Left renal pelvis (tissue), 4 donors: ENCODE measurements around the gene RAMAC. TPM values are rescaled to one million over a fixed set of nuclear protein-coding genes. Genes with fewer than 3 reads are reported as not detected.
"Not testable (repeated sequence)": the region's sequence is repeated elsewhere in the genome, so short reads cannot be mapped to it uniquely, and the experiment has no call there.

Experiments used
- DNase-seq, 4 donors: peaks; one replicate each; pipeline ENCODE4 v3.0.0-alpha.2; 2013; ENCODE audit warnings: low read depth in 4 of 4, low spot score in 3 of 4
- polyA plus RNA-seq, 4 donors: library from polyadenylated mRNA; unstranded; fragments of 120-200 nt; gene quantifications; one replicate each; pipeline ENCODE4 v1.2.1, GENCODE V29; 2013; ENCODE audit not compliant: insufficient read length in 4 of 4

RAMAC gene
- polyA plus RNA-seq, result 10 to 100 TPM; 30.9 to 47.4 (median 41.7) TPM

DNA sequence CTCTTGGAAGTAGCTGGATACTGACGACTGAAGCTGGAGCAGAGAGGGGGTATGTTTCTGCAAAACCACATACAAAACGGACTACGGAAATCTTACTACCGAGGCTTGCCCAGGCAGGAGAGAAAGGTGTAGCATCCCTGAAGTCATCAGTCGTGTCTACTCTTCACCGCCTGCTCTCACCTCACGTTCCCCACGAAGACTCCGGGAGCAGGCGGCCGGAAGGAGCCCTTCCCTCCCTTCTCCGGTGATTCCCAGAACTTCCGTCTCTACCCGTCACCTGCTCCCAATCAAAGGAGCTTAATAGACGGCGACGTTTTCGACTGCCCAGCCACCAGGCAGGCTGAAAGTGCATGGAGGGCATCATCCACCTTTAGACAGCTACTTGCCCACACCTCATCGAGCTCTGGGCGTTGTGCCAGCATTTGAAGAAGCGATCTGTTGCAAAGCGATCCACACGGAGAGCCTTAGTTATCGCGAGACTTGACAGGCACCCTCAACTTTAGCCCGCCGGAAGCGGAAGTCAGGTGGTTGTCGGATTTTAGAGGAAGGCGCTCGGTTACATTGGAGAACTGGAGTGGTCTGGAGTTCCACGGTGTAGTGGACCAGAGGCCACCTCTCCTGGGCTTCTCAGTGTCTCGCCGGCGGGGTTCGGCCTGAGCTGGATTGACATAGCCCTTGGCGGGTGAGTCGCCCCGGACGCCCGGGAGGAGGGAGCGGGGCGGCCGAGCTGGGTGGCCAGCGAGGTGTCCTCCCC lies at the start of gene RAMAC:
RAMAC (plus strand) TSS at position 523 of the 754 bp plus-strand sequence. CDS start 2,809 bp downstream, outside the sequence.
- DNase-seq, result peak; percentile 90 to 96 (median 95)

DNA sequence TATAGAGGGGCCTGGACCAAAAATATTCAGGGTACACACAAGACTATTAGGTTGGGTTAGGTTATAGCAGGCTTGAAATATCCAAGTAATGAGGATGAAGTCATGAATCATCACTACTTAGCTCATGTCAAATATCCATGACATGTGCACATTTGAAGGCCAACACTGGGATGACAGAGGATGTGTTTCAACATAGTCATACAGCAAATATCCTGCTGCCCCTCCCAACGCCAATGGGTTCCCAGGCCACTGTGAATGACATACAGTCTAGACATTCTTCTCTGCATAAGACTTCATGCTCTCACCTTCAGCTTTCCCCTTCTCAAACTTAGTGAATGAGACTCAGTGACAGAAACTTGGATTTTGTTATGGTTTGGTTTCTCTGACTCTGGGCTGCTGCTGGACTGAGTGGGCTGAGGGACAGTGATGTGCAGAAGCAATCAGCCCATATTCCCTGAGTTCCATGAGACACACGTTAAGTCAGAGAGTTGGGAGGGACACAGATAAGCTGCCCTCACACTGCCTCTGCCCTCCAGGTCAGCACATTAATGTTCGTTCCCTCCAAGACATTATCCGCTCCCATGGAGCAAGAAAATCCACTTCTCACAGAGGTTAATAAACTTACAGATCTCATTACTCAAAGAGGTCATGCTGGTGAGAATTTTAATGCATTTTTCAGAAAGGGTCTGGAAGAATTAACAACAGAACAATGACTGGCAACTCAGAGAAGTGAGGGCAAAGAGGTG lies 48.9 kb upstream of the RAMAC start:
- DNase-seq, result no peak

DNA sequence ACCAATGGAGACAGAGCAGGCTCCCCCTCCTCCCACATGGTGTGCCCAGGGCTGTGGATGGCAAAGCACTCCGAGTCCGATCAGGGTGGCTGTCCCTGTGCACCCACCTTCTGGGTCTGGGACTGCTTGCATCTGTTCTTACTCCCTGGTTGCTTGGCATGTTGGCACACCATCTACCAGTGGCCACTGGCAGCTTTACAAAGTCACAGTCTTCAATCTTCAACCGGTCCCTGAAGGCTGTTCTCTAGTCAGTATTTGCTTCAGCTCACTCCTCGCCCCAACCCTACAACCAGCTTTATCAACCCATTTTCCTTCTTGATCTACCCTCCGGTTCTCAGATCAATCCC lies 48.3 kb upstream of the RAMAC start:
- no peak for DNase-seq

DNA sequence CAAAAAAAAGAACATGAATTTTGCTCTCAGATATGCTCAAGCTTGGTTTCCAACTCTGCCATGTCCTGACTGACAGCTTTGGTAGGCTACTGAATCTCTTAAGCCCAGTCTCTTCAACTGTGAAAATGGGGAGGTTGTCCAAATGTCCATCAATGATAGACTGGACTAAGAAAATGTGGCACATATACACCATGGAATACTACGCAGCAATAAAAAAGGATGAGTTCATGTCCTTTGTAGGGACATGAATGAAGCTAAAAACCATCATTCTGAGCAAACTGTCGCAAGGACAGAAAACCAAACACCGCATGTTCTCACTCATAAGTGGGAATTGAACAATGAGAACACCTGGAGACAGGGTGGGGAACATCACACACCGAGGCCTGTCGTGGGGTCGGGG lies 46.3 kb upstream of the RAMAC start:
- not testable (repeated sequence) for DNase-seq

DNA sequence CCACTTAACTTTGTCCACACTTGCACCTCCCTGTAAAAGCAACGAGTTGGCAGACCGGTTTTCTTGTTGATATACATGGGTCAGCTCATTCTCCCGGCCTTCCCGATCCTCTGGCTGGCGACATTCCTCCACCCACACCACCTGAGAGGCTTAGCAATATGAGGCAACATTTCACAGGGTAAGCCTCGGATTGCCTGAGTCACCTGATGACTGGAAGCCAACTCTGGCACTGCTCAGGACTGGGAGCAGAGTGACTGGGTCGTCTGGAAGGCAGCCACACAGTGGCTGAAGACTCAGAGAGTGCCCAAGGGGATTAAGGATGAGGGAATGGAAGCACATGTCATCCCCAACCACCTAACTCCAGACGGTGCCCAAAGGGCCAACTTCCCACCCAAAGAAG lies 43.3 kb upstream of the RAMAC start:
- DNase-seq, result no peak

DNA sequence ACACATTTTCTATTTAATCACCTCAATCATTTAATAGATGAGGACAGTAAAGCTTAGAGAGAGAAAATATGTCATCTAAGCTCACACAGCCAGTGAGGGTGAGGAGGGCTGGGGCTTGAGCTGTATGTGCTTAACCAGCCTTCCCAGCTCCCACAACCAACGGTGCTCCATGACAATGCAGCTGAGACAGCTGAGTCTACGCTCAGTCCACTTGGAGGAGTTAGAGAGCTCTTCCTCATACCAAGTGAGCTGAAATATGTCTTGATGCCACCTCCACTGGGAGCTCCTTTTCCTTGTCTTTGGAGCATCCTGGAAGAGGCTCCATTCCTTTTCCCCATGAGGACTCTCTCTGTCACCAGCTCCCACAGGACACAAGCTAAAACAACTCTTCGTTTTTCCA lies 42.8 kb upstream of the RAMAC start:
- no peak for DNase-seq

DNA sequence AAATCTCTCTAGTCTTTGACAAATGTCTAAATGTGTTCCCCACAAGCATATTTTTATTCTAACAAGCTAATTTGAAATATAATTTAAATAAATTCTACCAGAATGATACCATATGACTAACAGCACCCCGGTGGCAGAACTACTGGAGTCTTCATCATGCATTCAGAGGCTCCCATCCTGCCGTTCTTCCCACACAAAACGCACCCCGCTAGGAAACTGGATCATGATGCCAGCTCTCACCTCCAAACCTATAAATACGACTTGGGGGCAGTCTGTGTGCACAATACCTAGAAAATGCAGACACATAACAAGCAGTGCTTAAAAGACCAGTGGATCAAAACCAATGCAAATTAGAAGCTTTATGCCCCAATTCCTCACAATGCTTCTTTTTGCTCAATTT lies 42.0 kb upstream of the RAMAC start:
- DNase-seq, result no peak

DNA sequence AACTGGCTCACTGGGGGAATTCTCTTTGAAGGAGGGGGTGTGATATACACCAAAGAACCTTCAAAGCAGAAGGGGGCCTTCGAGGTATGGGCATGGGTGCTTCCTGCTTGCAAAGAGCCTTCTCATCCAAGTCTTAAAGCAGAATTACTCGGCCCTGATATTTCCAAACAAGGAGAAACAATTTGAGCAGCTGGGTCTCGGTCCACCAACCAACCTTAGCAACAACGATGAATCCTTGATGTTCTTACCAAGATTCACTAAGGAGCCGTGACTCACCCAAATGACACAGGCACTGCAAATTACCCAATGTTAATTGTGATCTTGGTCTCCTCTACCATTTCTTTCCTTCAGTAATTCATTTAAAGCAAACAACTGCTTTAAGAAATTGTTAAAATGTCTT lies 41.2 kb upstream of the RAMAC start:
- DNase-seq, result no peak

DNA sequence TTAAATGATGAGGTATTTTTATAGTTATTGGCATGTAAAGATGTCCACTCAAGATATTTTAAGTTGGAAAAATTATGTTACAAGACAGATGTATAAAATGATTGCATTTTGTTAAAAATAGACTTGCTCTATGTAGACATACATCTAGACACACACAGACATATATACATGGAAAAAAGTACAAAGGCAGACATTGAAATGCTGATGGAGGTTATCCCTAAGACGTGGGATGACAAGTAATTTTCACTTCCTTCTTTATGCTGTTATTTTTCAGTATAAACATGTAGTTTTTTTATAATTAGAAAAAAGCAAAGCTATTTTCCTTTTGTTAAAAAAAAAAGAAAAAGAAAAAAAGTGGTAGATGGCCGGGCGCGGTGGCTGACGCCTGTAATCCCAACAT lies 40.7 kb upstream of the RAMAC start:
- DNase-seq, result no peak

DNA sequence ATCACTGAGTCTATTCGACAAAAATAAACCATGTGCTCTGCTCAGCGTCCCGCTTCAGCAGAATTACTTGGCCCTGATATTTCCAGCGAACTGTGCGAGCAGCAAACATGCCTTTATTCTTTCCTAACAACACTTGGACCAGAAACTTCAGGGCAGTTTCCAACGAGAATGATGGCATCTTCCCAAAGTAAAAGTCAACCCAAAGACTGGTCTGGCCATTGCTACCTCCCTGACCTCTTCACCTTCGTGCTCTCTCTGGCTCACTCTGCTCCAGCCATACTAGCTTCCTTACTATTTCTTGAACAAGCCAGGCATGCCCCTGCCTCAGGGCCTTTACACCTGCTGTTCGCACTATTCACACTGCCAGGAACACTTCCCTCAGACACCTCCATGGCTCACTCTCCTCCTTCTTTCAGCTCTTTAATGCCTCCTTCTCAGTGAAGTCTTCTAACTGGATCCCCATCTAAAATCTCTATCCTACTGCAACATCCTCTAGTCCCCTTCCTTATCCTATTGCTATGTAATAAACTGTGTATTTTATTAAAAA lies 39.8 kb upstream of the RAMAC start:
- no peak for DNase-seq

DNA sequence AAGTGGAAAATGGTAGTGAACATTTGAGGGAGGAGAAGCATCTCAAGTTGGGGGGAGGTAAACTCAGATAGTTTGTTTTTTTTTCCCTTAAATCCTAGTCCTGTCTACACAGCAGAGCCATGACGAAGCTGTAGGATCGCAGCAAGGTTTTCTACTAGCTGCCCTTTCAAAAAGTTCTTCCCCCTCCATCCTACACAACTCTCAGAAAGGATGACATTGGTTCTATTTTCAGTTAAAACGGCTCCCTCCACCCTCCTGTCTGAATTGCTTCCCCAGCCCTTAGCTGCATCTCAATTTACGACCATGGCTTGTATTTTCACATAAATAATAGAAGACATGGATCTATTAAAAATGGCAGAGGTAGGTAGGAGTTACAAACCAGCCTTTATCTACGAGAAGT lies 35.7 kb upstream of the RAMAC start:
- DNase-seq, result no peak

DNA sequence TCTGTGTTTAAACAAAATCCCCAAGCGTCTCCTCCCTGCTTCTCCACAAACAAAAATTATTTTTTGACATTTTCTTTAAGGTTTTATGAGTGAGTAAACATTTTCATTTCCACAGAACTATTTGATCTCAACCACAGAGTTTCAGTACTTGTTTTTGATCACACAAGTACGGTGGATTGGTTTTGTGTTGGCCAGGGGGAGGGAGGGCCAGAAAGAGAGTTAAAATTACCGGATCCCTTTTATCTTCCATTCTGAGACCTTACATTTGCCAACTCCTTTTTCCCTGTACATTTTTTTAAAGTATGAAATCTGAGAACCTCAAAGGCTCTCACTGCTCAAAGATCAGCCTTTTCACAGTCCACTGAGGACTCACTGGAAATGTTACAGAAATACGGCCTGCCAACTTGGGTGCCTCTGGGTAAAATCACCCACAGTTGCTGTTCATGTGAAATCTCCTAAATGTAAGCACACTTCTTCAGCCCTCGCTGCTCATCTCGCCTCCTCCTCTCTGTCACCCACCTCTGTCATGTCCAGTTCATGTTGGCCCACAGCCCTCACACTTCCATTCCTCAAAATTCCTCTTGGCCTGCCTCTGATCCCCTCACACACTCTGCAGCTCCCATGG lies 35.2 kb upstream of the RAMAC start:
- DNase-seq, result no peak

DNA sequence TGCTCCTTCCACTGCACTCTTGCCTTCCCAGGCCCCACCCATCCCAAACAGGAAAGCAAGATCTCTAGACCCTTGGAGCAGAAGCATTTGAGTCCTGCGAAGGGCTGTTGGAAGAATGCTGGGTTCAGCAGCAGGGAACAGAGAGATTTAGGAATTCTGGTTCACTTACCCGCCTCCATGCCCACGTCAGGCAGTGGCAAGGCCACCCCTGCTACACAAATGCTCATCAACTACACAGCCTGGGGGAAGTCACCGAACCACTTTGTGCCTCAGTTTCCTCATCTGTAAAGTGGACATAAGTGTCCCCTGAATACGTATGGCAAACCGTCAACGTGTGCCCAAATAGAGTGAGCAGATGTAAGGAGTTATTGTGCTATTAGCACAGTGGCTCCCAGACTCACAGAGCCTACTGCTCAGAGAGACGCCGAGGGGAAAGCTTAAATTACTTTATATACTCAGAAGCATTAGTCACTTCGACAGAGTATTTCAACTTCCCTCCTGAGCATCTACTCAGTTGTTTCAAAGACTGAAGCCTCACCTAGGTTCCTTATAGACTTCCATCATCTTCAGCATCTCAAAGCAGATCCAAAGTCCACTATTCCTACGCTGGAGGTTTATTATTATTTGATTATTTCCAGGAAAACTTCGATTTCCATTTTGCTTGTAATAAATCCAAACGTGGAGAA lies 34.4 kb upstream of the RAMAC start:
- no peak for DNase-seq

DNA sequence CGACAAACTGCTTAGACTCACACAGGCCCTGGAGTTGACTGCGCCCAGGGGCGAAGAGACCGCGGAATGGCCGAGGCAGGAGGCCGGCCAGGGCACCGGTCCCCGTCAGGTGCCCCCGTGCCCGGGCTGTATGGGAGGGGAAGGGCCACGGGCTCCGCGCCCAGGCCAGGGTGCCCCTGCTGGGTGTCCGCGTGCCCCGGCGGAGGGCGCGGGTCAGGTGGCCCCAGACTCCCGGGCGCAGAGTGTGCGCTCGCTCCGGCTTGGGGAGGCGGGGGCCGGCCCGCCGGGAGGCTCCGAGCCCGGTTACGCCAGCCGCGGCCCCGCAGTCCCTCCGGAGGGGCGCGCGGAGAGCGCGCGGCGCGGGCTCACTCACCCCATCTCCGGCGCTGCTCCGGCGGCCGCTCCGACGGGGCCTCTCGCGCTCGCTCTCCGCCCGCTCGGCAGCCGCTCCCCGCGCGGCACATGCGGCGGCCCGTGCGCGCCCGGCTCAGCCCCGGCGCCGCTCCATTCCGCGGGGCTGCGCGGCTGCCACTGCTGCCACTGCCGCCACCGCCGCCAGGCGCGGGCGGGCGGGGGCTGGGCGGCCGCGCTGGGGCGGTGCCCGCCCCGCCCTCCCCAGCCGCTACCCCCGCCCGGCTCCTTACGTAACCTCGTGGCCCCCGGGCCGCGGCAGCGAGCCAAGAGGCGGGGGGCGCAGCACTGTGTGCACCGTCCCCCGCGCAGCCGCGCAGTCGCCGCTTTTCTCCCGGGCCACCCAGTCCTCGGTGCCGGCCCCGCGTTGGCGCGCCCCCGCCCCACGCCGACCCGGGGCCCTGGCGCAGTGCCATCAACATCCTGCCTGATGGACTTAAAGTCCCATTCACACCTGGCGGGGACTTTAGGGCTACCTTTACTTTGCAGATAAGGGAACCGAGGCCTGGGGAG lies 33.6 kb upstream of the RAMAC start, which contains the start of gene HOMER2:
HOMER2 (minus strand) TSS at position 563 of the 924 bp plus-strand sequence; CDS start at position 378, 185 bp downstream.
- DNase-seq, result no peak

DNA sequence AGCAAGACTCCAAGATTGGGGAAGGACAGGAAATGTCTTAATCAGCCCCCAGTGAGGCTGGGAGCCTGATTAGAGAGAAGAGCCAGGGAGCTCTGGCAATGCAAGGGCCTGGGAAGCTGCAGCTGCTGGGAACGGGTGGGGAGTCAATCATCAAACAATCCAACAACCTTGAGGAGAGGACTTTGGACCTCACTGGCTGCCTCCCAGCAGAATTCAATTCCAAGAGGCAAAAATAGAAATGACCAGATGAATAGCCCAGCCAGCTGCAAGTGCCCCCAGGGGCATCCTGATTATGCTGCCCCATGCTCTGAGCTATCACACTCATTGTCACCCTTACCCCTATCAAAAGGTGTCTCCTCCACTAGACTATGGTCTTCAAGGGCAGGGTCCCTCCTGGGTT lies 27.4 kb upstream of the RAMAC start:
- DNase-seq, result no peak

DNA sequence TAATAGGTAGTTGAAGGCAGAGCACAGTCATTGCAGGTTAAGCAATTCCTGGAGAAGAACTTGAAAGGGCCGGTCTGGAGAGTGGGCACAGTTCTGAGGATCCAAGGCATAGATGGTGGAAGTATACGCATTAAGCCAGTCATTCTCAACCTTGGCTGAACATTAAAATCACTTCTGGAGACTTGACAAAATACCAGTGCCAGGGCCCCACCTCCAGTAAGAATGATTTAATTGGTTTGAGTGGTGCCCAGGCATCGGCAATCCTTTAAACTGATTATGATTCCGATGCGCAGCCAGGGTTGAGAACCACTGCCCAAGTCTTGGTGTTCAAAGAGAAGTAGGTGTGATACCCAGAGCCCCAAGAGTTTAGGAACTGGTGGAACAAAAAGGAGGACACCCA lies 26.6 kb upstream of the RAMAC start:
- no peak for DNase-seq

DNA sequence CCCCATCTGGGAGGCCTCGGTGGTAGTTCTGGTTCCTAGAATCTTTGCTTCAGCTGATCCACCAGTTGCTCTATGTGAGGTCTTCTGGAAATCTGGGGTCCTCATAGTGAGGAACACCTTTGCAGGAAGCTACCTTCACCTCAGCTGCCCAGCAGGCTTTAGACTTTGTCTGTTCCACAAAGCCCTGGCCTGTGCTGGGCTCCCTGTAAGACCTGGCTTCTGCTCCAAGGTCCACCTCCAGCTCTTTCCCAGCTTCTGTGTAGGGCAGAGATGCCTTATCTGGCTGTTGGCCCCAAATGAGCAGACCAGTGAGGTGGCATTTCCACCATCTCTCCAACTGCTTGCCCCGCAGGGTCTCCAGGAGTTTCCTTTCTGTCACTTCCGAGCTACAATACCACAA lies 25.2 kb upstream of the RAMAC start:
- DNase-seq, result no peak

DNA sequence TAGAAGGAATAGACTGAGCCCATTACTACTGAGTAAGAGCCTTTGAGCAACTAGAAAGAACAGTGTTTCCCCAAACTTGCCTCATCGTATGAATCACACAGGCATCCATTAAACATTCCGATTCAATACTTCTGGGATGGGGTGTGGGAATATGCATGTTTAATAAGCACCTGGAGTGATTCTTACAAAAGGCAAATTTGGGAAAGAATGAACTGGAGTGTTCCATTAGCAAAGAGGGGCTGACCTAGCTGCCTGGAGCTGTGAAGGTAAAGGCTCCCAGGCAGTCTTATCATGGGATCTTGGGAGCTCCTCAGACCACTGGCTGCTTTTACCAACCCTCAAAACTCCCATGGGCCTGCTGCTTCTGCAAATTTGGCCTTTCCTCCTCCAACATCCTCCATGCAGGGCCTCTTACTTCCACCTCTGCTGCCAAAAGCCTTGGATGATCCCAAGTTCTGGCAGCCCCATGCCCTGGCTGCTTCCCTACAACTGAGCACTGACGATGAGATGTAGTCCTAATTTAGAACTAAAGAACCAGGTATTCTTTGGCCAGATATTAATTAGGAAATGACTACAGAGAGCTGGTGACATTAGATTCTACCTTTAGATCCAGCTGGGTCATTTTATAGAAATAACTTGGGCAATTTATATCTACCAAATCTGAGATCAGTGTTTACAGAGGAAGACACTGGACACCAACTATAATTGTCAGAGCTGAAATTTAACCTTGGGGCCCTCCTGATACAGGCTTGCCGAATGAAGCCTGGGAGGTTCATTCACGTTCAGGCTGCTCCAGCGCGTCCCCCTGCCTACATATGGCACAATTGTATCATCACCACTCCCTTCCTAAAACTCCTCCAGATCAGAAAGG lies 22.3 kb upstream of the RAMAC start:
- no peak for DNase-seq

DNA sequence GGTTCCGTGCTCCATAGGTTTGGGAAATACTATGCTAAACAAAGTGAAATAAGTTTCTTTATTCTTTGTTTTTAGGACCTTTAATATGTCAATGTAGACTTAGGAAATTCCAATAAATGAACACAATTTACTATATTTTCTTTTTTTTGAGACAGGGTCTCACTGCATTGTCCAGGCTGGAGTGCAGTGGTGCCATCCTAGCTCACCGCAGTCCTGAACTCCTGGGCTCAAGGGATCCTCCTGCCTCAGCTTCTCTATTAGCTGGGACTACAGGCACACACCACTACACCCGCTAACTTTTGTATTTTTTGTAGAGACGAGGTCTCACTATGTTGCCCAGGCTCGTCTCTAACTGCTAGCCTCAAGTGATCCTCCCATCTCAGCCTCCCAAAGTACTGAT lies 21.1 kb upstream of the RAMAC start:
- no peak for DNase-seq
